H4 (cell line): Measurements from ENCODE around the gene SLC6A2. TPM values are rescaled to one million over a fixed set of nuclear protein-coding genes. Genes with fewer than 3 reads are reported as not detected.

ENCODE experiments used
- total RNA-seq: library from RNA; depleted of rRNA; stranded (reverse); fragments of >200 nt; shearing (Covaris generic); gene quantifications from 2 replicates; pipeline ENCODE4 v1.2.3, GENCODE V29; 2014; rRNA removed

Gene SLC6A2
- total RNA-seq, 1 experiment from 2014 or later, result not detected

Other genes starting within 250 kb of the SLC6A2 start
- gene MMP2, start 176.8 kb upstream of the SLC6A2 start, total RNA-seq, result 278 and 283 TPM in 2 replicates
- 10.0 and 11.7 TPM in 2 replicates for gene LPCAT2, start 146.9 kb upstream of the SLC6A2 start, total RNA-seq
- not detected in 2 replicates for gene CAPNS2, start 89.3 kb upstream of the SLC6A2 start, total RNA-seq
- gene CES1, start 177.1 kb downstream of the SLC6A2 start, total RNA-seq, result 0.39 and 0.47 TPM in 2 replicates
- not detected in 2 replicates for gene CES5A, start 219.4 kb downstream of the SLC6A2 start, total RNA-seq